Mammary epithelial cell (primary cell): ENCODE data around the gene UNC119B.

Experiments used
- CTCF ChIP-seq, 2 donors: IDR thresholded peaks in 1 of 2; conservative IDR thresholded peaks in 1 of 2; 2 replicates each; pipeline ENCODE4 v1.5.1; 2011 to 2012; ENCODE audit warnings: inconsistent platforms in 2 of 2, low read length in 2 of 2, mild to moderate bottlenecking in 2 of 2, control low read depth in 1 of 2, low read depth in 1 of 2; ENCODE audit not compliant: insufficient read depth in 1 of 2; ENCODE audit errors: extremely low read depth in 1 of 2
- EZH2 ChIP-seq: IDR thresholded peaks from 2 replicates; pipeline ENCODE4 v1.6.1; 2012; ENCODE audit warnings: low read length, inconsistent platforms, borderline replicate concordance

- TF ChIP-seq CTCF (conservative IDR thresholded peaks at IDR 0.05 in 1 of 2, IDR thresholded peaks at IDR 0.05 in 1 of 2; ENCODE audit: extremely low read depth in 1 of 2, insufficient read depth in 1 of 2, low read depth in 1 of 2, low read length in 2 of 2) (no peak), EZH2 (no peak)
Measured at GRCh38 chr12:120751389-120751788, 41.1 kb downstream of the UNC119B start.
